ENCODE data around the gene IP6K3.

Gene IP6K3

DNA sequence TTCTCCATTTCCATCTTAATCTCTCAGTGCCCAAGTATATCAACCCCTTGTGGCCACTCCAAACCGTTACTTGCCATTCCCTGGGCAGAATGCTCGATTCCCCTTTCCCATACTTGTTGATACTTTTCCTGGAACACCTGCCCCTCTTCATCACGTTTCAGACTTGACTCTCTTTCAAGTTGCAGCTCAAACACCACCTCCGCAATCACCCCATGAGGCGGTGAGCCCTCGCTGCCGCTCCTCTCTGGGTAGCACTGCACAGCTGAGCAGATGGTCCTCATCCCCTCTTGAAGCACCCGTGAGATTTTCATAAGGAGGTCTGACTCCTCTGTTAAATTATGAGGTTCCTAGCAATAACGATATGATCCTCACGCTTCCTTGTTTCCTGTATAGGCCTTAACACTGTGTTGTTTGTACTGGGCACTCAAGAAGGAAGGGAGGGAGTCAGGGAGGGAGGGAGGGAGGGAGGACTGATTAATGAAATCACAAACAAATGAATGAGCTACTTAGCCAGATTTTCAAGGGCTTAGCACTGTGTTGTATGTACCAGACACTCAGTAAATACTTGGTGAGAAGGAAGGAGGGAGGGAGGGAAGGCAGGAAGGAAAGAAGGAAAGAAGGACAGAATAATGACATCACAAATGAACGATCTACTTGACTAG, 27.2 kb downstream of the IP6K3 start:
- DNase-seq: no peak

DNA sequence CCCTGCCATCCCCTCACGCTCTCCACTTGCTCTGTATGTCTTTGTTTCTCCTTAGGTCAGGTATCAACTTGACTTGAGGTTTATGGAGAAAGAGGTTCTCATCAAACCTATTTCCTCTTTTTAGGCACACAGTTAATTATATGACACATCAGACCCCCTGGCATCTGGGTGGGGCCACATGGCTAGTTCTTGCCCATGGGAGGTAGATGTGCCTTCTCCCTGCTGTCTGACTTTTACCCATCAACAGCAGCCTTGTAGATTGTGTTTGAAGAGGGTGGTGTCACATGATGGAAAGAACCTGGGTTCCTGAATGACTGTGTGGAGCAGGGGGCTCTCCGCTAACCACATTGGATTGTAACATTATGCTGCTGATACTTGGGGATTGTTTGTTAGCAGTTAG, 28.0 kb downstream of the IP6K3 start:
- no peak for DNase-seq

DNA sequence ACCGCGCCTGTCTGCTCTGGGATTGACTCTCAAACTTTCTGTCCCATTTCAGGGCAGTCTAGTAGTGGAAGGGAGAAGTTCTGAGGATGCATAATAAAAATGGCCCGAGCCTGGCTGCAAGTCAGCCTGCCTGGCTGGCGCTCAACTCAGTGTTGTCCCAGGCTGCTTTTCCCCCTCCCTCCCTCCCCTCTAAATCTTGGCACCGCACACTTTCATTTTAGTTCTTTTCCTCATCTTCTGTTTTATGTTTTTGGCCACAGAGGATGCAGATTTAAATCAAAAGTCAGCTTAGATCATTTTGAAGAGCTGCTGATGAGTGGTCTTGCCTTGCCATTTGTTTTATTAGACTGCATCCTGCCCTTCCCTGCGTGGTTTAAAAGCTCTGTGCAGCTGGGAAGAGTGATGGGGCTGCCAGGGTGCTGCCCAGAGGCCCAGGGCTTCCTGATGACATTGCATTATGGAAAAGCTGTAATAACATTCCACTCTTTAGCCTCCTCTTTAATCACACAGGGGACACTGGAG, 28.7 kb downstream of the IP6K3 start:
- DNase-seq: no peak

DNA sequence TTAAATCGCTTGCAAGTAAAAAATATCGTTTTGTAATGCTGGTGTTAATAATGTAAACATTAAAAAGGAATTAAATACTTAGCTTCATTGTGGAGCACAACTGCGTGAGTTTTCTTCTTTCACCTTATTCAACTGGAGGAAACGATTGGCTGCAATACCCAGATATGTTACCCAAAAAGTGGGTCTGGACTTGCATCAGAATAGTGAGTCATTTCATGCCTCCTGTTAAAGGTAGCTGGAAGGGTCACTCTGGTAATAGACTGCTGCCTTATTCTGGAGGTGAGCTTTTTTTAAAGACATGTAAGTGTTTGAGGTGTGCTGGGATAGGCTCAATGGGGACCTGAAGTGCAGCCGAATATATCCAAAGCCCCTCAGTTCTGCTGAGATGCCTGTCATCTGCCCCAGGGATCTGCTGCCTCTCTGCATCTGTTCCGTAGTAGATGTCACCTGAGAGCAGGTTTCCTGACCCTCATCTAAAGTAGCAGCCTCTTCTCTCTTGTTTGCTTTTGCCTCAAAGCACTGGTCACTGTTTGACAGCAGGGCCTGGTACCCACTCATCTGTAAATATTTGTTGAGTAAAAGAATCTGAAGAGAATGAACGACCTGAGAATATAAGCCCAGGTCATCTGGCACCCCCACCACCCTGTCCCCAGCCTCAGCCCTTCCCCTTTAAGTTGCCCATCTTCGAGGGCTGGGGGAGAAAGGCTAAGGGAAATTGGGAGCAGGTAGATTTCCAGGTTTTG, 29.6 kb downstream of the IP6K3 start:
- no peak for DNase-seq

DNA sequence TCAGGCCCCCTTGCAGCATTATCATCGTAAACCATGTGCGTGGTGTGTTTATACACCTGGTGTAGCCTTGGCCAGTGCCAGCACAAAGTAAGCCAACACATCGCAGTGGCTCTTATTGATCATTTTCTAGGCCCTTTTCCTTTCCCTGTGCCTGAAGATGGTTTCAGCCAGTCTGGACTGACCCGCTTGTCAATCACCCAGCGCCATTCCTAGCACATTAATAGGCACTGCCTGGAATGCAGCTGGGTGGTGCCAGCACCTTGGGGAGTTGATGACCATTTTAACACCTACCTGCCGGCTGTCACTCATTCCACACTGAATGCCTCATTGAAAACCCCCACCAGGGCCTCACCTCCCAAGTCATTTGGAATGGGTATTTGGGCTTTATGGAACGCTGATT, 30.3 kb downstream of the IP6K3 start:
- no peak for DNase-seq

DNA sequence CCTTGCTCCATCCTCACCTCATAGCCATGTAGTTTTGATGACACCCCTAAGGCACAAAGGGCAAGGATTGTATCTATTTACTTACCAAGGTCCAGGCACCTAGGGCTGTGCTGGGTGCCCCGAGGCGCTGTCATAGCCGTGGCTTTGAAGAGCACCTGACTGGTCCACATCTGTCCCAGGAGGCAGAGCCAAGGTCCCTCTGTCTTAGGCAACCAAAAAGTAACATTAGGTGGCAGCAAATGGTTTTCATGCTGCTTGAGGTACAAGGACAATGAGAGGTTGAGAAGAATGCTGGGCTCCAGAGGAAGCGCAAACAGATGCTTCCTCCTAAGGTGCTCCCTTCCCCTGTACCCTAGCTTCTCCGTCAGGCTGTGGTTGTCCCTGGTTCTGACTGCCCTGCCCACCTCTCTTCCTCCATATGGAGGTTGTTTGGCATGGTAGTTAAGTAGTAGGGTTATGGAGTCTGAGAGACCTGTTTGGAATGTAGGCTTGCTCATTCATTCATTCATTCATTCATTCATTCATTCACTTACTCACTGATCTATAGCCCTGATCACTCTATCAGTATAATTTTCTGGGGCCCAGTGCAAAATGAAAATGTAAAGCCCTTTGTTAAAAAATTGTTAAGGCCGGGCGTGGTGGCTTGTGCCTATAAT, 32.2 kb downstream of the IP6K3 start:
- no peak for DNase-seq

DNA sequence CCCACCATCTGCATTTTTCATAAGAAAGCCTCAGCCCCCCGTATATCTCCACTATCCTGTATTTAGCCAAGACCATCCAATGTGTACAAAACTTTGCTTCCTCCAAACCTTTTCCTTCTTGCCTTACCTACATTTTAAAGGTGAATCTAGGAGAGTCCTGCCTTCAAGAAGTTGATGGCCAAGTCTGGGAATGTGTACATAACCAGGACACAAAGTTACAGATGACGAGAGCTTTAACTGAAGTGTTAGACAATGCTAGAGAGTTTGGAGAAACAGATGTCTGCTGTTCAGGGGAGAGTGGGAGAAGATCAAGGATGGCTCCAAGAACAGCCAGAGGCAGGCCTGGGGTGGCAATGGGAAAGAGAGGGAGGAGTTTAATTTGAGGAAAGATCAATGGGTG, 32.9 kb downstream of the IP6K3 start:
- no peak for DNase-seq

DNA sequence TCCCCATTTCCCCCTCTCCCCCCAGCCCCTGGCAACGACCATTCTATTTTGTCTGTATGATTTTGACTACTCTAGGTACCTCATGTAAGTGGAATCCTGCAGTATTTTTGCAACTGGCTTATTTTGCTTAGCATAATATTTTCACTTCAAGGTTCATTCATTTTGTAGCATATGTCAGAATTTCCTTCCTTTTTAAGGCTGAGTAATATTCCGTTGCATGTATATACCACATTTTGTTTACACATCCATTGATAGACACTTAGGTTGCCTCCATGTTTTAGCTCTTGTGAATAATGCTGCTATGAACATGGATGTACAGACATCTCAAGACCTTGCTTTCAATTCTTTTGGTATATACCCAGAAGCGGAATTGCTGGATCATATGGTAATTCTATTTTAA, 33.8 kb downstream of the IP6K3 start:
- DNase-seq: no peak

DNA sequence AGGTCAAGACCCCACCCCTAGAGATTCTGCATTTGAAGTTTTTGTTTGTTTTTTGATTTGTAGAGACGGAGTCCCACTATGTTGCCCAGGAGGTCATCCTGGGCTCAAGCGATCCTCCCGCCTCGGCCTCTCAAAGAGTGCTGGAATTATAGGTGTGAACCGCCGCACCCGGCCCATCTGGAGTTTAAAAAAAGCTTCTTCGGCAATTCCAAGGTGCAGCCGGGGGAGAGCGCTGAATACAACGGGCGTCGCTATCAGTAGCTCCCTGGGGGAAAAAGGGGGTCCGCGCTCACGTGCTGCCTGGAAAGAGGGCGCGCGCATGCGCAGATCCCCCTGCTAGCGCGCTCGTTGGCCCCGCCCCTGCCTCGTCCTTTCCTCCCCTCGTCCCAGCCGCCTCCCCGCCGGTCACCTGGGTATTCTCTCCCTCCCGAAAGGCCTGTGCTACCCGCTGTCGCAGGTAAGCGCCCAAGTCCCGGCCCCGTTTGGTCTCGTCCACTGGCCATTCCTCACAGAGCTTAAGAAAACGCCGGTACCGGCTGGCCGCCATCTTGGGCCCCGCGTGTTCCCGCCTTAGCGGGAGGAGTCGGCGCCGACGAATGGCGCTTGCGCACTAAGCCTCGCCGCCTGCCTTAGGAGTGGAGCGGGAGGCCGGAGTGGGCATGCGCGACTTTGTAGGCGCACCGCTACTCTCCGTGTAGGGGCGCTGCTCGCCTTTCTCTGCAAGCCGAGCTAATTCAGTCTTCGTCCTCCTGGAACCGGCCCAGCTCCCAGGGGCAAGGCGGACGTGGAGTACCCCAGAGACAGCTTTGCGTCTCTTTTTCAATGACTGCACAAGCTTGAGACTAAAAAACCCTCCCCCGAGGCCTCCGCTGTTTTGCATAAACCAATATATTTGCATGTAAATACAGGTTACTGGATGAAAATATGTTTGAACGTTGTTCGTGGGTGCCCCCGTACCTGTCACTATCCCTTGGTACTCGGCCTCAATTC, 35.3 kb downstream of the IP6K3 start, which contains the start of gene UQCC2:
UQCC2 (minus strand) TSS at position 561 of the 990 bp plus-strand sequence; CDS start at position 547, 14 bp downstream.
- DNase-seq: peak; percentile 99

DNA sequence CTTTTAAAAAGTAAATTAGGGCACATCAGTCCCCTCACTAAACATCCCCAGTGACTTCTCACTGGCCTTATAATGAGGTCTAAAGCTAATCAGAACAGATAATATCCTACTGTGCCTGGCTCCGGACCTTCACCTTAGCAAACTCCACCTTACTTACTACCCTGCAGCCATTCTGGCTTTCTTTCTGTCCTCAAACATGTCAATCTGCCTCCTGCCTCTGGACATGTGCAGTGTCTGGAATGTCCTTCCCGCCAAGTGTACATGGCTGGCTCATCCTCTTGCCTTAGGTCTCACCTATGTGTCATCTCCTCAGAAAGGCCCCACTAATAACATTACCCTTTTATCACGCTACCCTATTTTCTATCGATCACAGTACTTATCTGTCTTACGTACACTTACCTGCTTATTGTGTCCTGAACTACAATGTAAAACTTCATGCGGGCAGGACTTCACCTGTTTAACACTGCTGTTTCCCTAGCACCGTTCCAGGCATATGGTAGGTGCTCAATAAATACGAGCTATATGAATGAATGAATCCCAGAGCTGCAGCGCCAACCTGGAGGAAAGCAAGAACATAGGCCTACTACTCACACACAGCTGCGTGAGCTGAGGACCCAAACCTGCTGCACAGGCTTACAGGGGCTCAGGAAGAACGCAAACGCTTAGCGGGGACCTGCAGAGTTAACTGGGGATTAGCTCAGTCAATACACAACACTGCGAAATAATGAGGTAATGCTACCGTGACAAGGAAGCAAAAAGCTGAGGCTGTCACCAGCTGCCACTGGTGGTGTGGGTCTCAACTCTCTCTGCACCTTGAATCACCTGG, 36.2 kb downstream of the IP6K3 start:
- no peak for DNase-seq

DNA sequence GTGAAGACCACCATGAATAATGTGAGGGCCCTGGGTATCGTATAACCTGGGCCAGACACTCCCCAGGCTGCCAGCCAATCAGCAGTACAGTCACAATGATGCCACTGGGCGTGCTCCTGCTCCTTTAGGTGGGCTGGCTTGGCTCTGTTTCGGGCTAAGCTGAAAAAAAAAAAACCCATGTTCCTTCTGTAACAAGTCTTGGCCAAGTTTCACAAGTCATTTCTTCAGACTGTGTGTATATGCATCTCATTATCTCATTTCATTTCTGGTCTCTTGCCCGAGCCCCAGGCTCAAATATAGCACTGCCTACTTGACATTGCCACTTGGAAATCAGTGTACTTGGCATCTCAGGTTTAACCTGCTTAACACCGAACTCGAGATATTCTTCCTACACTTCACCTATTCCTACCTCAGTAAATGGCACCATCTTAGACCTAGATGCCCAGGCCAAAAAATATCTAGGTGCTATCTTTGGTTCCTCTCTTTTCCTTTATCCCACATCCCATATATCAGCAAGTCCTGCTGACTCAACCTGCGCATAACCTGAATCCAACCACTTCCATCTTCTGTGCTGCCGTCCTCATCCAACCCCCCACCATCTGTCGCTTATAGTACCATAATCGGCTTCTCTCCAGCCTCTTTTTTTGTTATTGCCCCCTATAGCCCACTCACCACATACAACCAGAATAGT, 37.0 kb downstream of the IP6K3 start:
- DNase-seq: no peak

DNA sequence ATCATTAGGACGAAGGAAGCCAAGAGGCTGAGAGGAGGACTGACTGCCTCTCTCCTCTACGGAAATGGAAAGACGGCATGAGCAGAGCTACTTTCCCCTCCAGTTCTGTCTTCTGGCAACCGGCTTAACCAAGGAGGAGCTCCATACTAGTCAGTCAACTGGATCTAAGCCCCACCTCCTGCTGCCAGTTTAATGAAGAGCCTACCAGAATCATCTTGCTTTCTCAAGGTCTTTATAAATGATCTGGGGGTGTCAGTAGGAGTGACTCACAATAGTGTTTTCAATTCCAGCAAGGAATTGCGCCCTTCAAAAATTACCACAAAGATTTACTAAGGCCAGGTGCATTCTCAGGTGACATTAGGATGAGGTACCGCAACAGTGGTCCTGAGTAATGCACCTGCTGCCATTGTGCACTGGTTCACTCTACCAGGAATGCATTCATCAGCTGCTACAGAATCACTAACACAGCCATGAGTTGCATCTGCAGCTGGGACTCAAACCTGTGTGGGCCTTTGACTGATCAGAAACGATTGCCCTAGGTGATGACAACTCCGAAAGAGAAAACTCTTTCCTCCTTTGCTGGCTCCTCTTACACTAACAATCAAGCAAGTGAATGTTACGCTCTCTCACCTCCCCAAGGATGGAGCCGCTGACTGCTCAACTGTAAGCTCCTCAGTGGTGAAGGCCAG, 38.0 kb downstream of the IP6K3 start:
- no peak for DNase-seq

DNA sequence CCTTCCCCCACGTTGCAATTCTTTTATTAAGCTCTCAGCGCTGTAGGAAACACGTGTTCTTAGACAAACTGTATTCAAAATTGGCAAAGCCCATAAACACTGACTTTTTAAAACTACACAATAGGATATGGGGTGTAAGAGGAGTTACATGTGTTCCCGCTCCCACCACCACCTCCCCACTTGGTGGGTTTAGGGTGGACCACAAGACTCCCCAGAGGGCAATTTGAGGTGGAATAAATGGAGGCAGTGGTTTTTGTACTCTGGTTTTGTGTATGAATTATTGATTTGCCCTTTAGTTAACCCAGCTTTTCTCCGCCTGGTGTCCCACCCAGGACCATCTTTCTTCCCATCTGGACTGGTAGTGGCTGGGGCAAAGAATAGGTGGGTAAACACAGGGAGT, 38.9 kb downstream of the IP6K3 start:
- DNase-seq: no peak

DNA sequence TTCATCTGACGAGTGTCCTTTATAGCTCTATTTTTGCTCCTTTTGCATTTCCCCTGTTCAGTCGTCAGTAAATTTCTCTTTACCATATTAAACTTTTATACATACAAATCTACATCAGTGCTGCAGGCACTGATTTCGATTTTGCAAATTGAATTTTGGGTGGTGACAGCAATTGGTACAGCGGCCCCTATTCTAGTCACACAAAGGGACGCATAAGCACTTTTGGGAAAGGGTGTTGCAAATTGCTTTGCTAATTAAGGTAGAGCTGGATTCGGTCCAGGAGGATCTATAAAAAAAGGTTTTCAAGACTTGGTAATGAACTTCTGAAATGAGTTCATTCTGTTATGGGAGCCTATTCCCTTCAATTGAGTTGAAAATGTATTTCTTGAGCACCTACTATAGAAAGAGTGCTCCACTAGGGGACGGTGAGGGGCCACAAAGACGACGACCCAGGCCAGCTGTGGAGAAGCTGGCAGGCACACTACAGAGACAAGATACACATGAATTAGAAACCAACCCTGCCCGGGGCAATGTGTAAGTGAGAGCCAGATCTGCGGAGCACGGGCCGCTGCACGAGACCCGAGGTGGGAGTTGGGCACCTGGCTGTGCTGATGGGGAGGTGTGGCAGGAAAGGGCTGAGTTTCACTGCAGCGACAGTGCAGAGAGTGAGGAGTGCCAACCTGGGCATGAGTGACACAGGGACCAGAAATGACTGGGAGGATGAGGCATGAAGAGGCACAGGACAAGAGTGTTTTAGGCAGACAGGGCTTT, 40.6 kb downstream of the IP6K3 start:
- DNase-seq: no peak

DNA sequence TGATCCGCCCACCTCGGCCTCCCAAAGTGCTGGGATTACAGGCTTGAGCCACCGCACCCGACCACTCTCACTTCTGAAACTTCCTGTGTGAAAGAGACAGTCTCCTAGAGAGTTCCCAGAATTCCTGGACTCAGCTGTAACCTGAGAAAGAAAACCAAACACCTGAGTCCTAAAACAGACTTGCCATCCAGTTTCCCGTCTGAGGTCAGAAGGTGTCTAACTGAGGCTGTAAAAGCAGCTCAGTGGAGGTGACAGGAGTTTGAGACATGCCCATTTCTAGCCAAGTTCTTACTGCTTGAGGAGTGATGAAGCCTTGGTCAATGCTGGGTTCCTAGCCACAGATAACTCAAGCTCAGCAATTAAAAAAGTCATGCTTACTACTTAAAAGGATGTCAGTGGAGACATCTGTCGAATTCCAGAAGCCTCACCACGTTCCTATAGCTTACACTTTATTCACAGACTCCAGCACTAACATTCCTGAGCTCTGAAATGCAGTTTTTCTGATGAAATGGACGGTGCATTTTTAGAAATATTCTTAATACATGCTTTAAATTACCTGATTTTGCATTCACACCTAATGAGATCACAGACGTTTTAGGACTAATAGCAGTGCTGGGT, 41.3 kb downstream of the IP6K3 start:
- DNase-seq: no peak

DNA sequence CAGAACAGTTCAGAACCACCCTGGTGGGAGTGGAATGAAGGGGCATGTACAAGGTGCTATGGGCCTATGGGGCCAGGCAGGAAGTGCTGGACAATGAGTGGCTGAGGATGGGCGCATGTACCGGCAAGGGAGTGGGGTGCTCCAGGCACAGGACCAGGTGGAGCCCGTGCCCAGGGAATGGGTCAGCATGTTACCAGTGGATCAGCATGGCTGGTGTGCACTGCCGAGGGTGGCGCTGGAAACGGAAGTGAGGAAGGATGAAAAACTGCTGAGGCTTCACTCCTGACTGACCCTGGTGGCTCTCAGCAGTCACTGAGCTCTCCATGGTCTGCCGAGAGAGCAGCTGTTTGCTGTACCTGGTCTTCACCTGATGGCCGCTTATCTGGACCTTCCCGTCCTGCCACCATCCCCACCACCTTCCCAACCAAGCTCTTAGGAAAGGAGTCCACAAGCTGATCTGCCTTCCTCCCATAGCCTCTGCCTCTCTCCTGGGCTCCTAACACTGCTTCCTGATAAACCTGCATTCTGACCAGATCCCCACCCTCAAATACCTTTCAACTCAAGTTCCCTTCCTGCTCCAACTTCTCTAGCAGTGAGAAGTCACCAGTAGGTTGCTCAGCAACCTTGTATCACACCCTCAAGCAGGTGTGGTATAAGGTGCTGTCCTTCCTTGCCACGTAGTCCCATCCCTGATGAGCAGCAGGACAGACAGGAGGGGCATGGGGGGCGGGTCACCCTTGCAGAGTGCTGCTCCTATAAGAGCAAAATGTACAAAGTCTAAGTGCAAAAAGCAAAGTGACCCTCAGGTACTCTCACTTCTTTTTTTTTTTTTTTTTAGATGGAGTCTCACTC, 42.3 kb downstream of the IP6K3 start:
- no peak for DNase-seq

DNA sequence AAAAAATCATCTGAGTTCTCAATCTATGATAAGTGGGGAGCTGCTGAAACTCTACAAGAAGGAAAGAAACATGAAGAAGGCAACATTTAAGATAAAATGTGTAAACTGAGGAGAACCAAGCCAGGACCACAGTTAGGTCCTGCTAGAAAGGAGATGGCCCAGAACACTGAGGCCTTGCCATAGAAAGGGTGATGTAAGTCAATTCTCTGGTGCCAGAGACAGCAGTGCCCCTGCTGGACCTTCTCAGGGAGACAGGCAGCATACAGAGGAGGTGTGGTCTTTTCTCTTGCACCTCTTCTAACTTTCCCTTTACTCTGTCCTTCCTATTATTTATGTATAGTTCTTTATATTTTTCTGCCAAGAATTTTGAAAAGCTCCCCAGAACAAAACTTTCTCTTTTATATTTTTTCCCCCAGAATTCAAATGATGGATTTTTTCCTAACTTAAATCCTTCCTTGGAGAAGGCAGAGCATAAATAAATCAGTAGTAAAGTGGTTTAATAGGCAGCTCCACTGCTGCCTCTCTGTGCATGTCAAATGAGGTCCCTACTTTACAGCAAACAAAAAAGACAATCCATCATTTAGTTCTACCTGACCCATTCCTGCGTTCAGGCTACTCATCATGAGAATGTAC, 44.2 kb downstream of the IP6K3 start:
- no peak for DNase-seq

Measured in activated effector memory CD4-positive, alpha-beta T cell treated with anti-CD3 and anti-CD28 coated beads, Interleukin-2, amount 50 U/mL, for 16 hours (primary cell).